Panc1 (cell line): ENCODE data around the gene NSMF. TPM values are rescaled to one million over a fixed set of nuclear protein-coding genes. Genes with fewer than 3 reads are reported as not detected.

Source experiments
- ATAC-seq: fragments of 200-7000 bp; cut with Tn5 transposase; 2 replicates; pipeline ENCODE4 v1.9.1; 2020; ENCODE audit warnings: mild to moderate bottlenecking, moderate library complexity
- BruUV-seq: library from RNA; stranded (reverse); fragments of 400-500 nt; replicated peaks from 2 replicates; lab custom pipeline; 2021; lab: Mats Ljungman, UMichigan
- CTCF ChIA-PET: fragments of 300-600 bp; sonication (Branson Sonifier 250); formaldehyde crosslinking; loops from one replicate; lab custom pipeline; 2022; ENCODE audit warnings: antibody characterized with exemption; lab: Charles Lee
- POLR2A ChIA-PET: fragments of 300-600 bp; sonication (Branson Sonifier 250); formaldehyde crosslinking; loops from one replicate; lab custom pipeline; 2022; ENCODE audit warnings: antibody characterized with exemption; lab: Charles Lee
- DNase-seq: peaks from one replicate; pipeline ENCODE4 v3.0.0-alpha.2; 2010; ENCODE audit warnings: low read depth, low spot score
- H3K27ac ChIP-seq: 2 replicates; pipeline ENCODE4 v1.5.1; 2011; ENCODE audit warnings: mild to moderate bottlenecking, low read length, inconsistent platforms
- H3K27me3 ChIP-seq: fragments of 200-500 bp; sonication (Bioruptor generic); 2 replicates; pipeline ENCODE4 v1.6.0; 2014; ENCODE audit warnings: low read length, inconsistent platforms; ENCODE audit not compliant: control insufficient read depth, insufficient read depth
- H3K36me3 ChIP-seq: fragments of 200-500 bp; sonication (Bioruptor generic); 2 replicates; pipeline ENCODE4 v1.5.1; 2014; ENCODE audit warnings: inconsistent platforms, mild to moderate bottlenecking, low read length, moderate library complexity; ENCODE audit not compliant: control insufficient read depth, insufficient read depth
- H3K4me1 ChIP-seq: 2 replicates; pipeline ENCODE4 v1.5.1; 2011; ENCODE audit warnings: inconsistent platforms, mild to moderate bottlenecking, low read length, moderate library complexity; ENCODE audit not compliant: control insufficient read depth, insufficient read depth
- H3K4me3 ChIP-seq, 2 experiments: 2 replicates each; pipeline ENCODE4 v1.5.1; 2011 to 2012; ENCODE audit warnings: low read depth in 2 of 2, low read length in 2 of 2, mild to moderate bottlenecking in 2 of 2, inconsistent platforms in 1 of 2, moderate library complexity in 1 of 2
- H3K9me3 ChIP-seq: fragments of 200-500 bp; sonication (Bioruptor generic); 2 replicates; pipeline ENCODE4 v1.5.1; 2014; ENCODE audit warnings: low read depth, mild to moderate bottlenecking, inconsistent platforms, low read length, moderate library complexity; ENCODE audit not compliant: control insufficient read depth, insufficient read depth
- POLR2AphosphoS5 ChIP-seq: IDR thresholded peaks from 2 replicates; pipeline ENCODE4 v1.6.1; 2012; ENCODE audit warnings: mild to moderate bottlenecking, low read depth, low read length, moderate library complexity
- REST ChIP-seq, 2 experiments: IDR thresholded peaks; 2 replicates each; pipeline ENCODE4 v1.6.1; 2011 to 2012; ENCODE audit warnings: low read depth in 2 of 2, control low read depth in 1 of 2, low read length in 1 of 2, mild to moderate bottlenecking in 1 of 2, moderate library complexity in 1 of 2; ENCODE audit not compliant: insufficient read depth in 1 of 2
- SIN3A ChIP-seq: IDR thresholded peaks from 2 replicates; pipeline ENCODE4 v1.6.1; 2012; ENCODE audit warnings: low read depth, mild to moderate bottlenecking, low read length, moderate library complexity, borderline replicate concordance; ENCODE audit not compliant: insufficient read depth
- TCF7L2 ChIP-seq: IDR thresholded peaks from 2 replicates; pipeline ENCODE4 v1.6.1; 2011; ENCODE audit warnings: mild to moderate bottlenecking, low read depth, low read length, inconsistent platforms
- in situ Hi-C: cut with HindIII; loops from 2 replicates; pipeline ENCODE4 v1.10.0; 2016; ENCODE audit warnings: low sequenced_read_pairs, low pct_unique_long_range_greater_than_20kb
- intact Hi-C: fragments of 100-400 bp; cut with micrococcal nuclease; formaldehyde crosslinking; loops from one replicate; pipeline ENCODE4 v1.10.0; 2022; ENCODE audit not compliant: unreplicated experiment
- total RNA-seq: library from RNA; stranded (reverse); gene quantifications from one replicate; pipeline ENCODE4 v1.2.1, GENCODE V29; 2021; ENCODE audit not compliant: unreplicated experiment
- TF ChIP-seq, protein P1 (sequence below): fragments of 450-650 bp; IDR thresholded peaks from 2 replicates; pipeline ENCODE4 v1.5.1; 2017; ENCODE audit warnings: mild to moderate bottlenecking

Gene NSMF
- total RNA-seq, 1 experiment from 2014 or later, result 40.0 TPM

- in situ Hi-C loops, result no loop called here
- H3K27ac ChIP-seq, result no peak overlapping the region
- H3K27me3 ChIP-seq, result no peaks in the 10 kb centered on the region
Observed at GRCh38 chr9:137434498-137435380, 24.4 kb downstream of the NSMF start.

GRCh38 chr9:137433916-137434431 is 25.2 kb downstream of the NSMF start:
- no peaks in the 10 kb centered on the region for H3K36me3 ChIP-seq
- CTCF ChIA-PET, result interaction anchor here (0.6 kb wide), 1 partner anchor 41 kb away, joined by 9 read pairs; no protein-coding TSS in a partner anchor
- DNase-seq (no peak), ATAC-seq (no peak)
- no peak overlapping the region for H3K27ac ChIP-seq
- POLR2A ChIA-PET, result no interaction called here
- no peaks in the 10 kb centered on the region for H3K27me3 ChIP-seq
- in situ Hi-C loops, result no loop called here
- no peaks in the 10 kb centered on the region for H3K9me3 ChIP-seq
- no peak for TF ChIP-seq TCF7L2
- no peak for TF ChIP-seq REST (IDR thresholded peaks at IDR 0.05; ENCODE audit: insufficient read depth in 1 of 2, low read depth in 2 of 2, low read length in 1 of 2)
- no peak for TF ChIP-seq POLR2AphosphoS5
- TF ChIP-seq SIN3A, result no peak
- TF ChIP-seq, protein P1, sequence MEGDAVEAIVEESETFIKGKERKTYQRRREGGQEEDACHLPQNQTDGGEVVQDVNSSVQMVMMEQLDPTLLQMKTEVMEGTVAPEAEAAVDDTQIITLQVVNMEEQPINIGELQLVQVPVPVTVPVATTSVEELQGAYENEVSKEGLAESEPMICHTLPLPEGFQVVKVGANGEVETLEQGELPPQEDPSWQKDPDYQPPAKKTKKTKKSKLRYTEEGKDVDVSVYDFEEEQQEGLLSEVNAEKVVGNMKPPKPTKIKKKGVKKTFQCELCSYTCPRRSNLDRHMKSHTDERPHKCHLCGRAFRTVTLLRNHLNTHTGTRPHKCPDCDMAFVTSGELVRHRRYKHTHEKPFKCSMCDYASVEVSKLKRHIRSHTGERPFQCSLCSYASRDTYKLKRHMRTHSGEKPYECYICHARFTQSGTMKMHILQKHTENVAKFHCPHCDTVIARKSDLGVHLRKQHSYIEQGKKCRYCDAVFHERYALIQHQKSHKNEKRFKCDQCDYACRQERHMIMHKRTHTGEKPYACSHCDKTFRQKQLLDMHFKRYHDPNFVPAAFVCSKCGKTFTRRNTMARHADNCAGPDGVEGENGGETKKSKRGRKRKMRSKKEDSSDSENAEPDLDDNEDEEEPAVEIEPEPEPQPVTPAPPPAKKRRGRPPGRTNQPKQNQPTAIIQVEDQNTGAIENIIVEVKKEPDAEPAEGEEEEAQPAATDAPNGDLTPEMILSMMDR, result no peak
- H3K4me3 ChIP-seq, result no peak overlapping the region
- peaks cover 12% of the 10 kb centered on the region for H3K4me1 ChIP-seq
- no TSS peak for BruUV-seq
- intact Hi-C loops, result no loop called here

More at GRCh38 chr9:137434498-137435380, 24.4 kb downstream of the NSMF start:
- H3K4me3 ChIP-seq, result no peak overlapping the region
- ATAC-seq (no peak), DNase-seq (no peak)
- H3K9me3 ChIP-seq, result no peaks in the 10 kb centered on the region
- no TSS peak for BruUV-seq
- ChIA-PET POLR2A (interaction anchor here (0.5 kb wide), 1 partner anchor 9 kb away, joined by 3 read pairs; no protein-coding TSS in a partner anchor), CTCF (interaction anchor here (0.6 kb wide), 1 partner anchor 12 kb away, joined by 6 read pairs; the partner anchor contains the start of genes EXD3 and NOXA1)
- TF ChIP-seq, protein P1, result no peak
- TF ChIP-seq SIN3A (no peak), POLR2AphosphoS5 (no peak), REST (IDR thresholded peaks at IDR 0.05; ENCODE audit: insufficient read depth in 1 of 2, low read depth in 2 of 2, low read length in 1 of 2) (no peak), TCF7L2 (no peak)
- H3K36me3 ChIP-seq, result no peaks in the 10 kb centered on the region
- H3K4me1 ChIP-seq, result peaks cover 6% of the 10 kb centered on the region
- intact Hi-C loops, result no loop called here
